Psoas muscle (tissue), 8 donors: ENCODE measurements around the gene COL6A1. TPM values are rescaled to one million over a fixed set of nuclear protein-coding genes. Genes with fewer than 3 reads are reported as not detected.

Source experiments
- ATAC-seq, 4 donors: fragments of 200-7000 bp; cut with Tn5 transposase; one replicate each; pipeline ENCODE4 v1.9.1; 2020; ENCODE audit warnings: moderate library complexity in 3 of 4, mild to moderate bottlenecking in 2 of 4
- DNase-seq, 2 donors: peaks; one replicate each; pipeline ENCODE4 v3.0.0-alpha.2; 2020
- H3K27ac ChIP-seq: fragments of 200-600 bp; one replicate; pipeline ENCODE4 v1.8.0; 2022
- H3K27me3 ChIP-seq, 3 donors: fragments of 200-600 bp in 1 of 3; one replicate each; pipeline versions ENCODE4 v1.6.1 to v1.8.0; 2013 to 2022; ENCODE audit warnings: low read length in 2 of 3, mild to moderate bottlenecking in 2 of 3, moderate library complexity in 1 of 3; ENCODE audit not compliant: insufficient read depth in 3 of 3
- H3K36me3 ChIP-seq, 2 donors: fragments of 200-600 bp in 1 of 2; one replicate each; pipeline versions ENCODE4 v1.6.1 to v1.8.0; 2013 to 2022; ENCODE audit warnings: low read depth in 1 of 2, mild to moderate bottlenecking in 1 of 2, moderate library complexity in 1 of 2; ENCODE audit not compliant: insufficient read depth in 1 of 2
- H3K4me1 ChIP-seq: fragments of 200-600 bp; one replicate; pipeline ENCODE4 v1.8.0; 2022
- H3K4me3 ChIP-seq: fragments of 200-600 bp; one replicate; pipeline ENCODE4 v1.8.0; 2022; ENCODE audit warnings: mild to moderate bottlenecking
- H3K9me3 ChIP-seq: fragments of 200-600 bp; one replicate; pipeline ENCODE4 v1.8.0; 2022
- CTCF ChIP-seq: fragments of 200-600 bp; IDR thresholded peaks from one replicate; pipeline ENCODE4 v1.8.0; 2022; ENCODE audit warnings: antibody characterized with exemption
- WGBS, 3 donors: extraction: QIAGEN DNeasy Blood & Tissue Kit; methylation state at CpG; one replicate each; pipeline versions ENCODE4 v1.1.6 to v1.1.7; 2013; 5-methylcytosine and 5-hydroxymethylcytosine counted together
- intact Hi-C, 2 donors: fragments of 100-400 bp; cut with DNase I; formaldehyde crosslinking; loops; one replicate each; pipeline versions ENCODE4 v1.11.0 to v1.14.2; 2022
- polyA plus RNA-seq, 3 donors: library from polyadenylated mRNA; stranded (reverse); fragments of 200-250 nt; gene quantifications; one replicate each; pipeline ENCODE4 v1.2.3, GENCODE V29; 2013
- total RNA-seq, 4 donors: library from RNA; stranded (reverse); fragmentation: NEBNext Ultra II Directional in 2 of 4; extraction: Animal tissue kit (Norgen Biotek cat#: 25700) in 2 of 4; gene quantifications; one replicate each; pipeline versions ENCODE4 v1.2.1 to v1.2.4, GENCODE V29; 2021 to 2023
- donor health status: healthy with polysubstance abuse.
- donor health status: DM: no; HTN: no; CAD: no; lungs with moderate emphysema.
- donor health status: Bipolar disorder and iron deficiency.
- donor health status: healthy.
- donor health status: DM: yes; HTN: yes; CAD: no.
- donor health status: DM: no; HTN: no; CAD: no.
- donor health status: DM: no; HTN: no; CAD: no.
- donor health status: DM: yes; HTN: yes; CAD: no.

The COL6A1 gene
- total and polyA plus RNA-seq, 7 donors: 29.4 to 83.0 (median 36.1) TPM

GRCh38 chr21:45945066-45945867 is 36.3 kb upstream of the COL6A1 start:
- Histone ChIP-seq H3K9me3 (no peaks in the 10 kb centered on the region), H3K27me3 (peaks cover 0 to 37% (median 11%) of the 10 kb centered on the region in 3 donors), H3K36me3 (no peaks in the 10 kb centered on the region), H3K4me1 (no peaks in the 10 kb centered on the region), H3K27ac (no peak overlapping the region), H3K4me3 (no peak overlapping the region)
- no peak for TF ChIP-seq CTCF
- ATAC-seq (no peak), DNase-seq (no peak)
- intact Hi-C loops: no loop called here
- WGBS, 3 donors: 78 to 79% (median 79%) methylated on average over 24 of the region's 24 CpGs

GRCh38 chr21:45945868-45946210 is 35.7 kb upstream of the COL6A1 start:
- Histone ChIP-seq H3K4me1 (no peaks in the 10 kb centered on the region), H3K9me3 (no peaks in the 10 kb centered on the region), H3K4me3 (no peak overlapping the region), H3K27ac (no peak overlapping the region), H3K36me3 (no peaks in the 10 kb centered on the region), H3K27me3 (peaks cover 0 to 43% (median 11%) of the 10 kb centered on the region in 3 donors)
- intact Hi-C loops: no loop called here
- DNase-seq: no peak
- ATAC-seq: no peak
- 47 to 54% (median 48%) methylated on average over 12 of the region's 12 CpGs for WGBS, 3 donors
- TF ChIP-seq CTCF: no peak

GRCh38 chr21:45947296-45947695 is 34.3 kb upstream of the COL6A1 start:
- 79 to 85% (median 79%) methylated on average over 16 of the region's 16 CpGs for WGBS, 3 donors
- no peak overlapping the region for H3K27ac ChIP-seq
- ATAC-seq (no peak), DNase-seq (no peak)
- no peaks in the 10 kb centered on the region for H3K36me3 ChIP-seq
- intact Hi-C loops: no loop called here
- H3K27me3 ChIP-seq: peaks cover 0 to 56% (median 15%) of the 10 kb centered on the region in 3 donors
- H3K9me3 ChIP-seq: no peaks in the 10 kb centered on the region
- no peak for TF ChIP-seq CTCF
- H3K4me3 ChIP-seq: no peak overlapping the region
- no peaks in the 10 kb centered on the region for H3K4me1 ChIP-seq

GRCh38 chr21:45947716-45948255 is 33.8 kb upstream of the COL6A1 start:
- Histone ChIP-seq H3K4me3 (no peak overlapping the region), H3K36me3 (no peaks in the 10 kb centered on the region), H3K9me3 (no peaks in the 10 kb centered on the region), H3K4me1 (no peaks in the 10 kb centered on the region), H3K27ac (no peak overlapping the region), H3K27me3 (peaks cover 0 to 56% (median 17%) of the 10 kb centered on the region in 3 donors)
- 90 to 91% (median 90%) methylated on average over 16 of the region's 16 CpGs for WGBS, 3 donors
- DNase-seq: no peak
- intact Hi-C loops: no loop called here
- no peak for TF ChIP-seq CTCF
- no peak for ATAC-seq
